H1 (cell line): ENCODE results near the gene EVI5. TPM values are rescaled to one million over a fixed set of nuclear protein-coding genes. Genes with fewer than 3 reads are reported as not detected.

ENCODE experiments used
- CBX5 ChIP-seq: fragments of 300-800, 300-1000 bp; sonication (generic); IDR thresholded peaks from 2 replicates; pipeline ENCODE4 v1.7.1; 2016; ENCODE audit warnings: antibody characterized with exemption, low read length, low read depth
- EGR1 ChIP-seq: IDR thresholded peaks from 2 replicates; pipeline ENCODE4 v1.6.1; 2011; ENCODE audit warnings: low read depth, low read length, borderline replicate concordance
- FOSL1 ChIP-seq: IDR thresholded peaks from 2 replicates; pipeline ENCODE4 v1.6.1; 2011; ENCODE audit warnings: mild to moderate bottlenecking, low read depth, low read length, moderate library complexity; ENCODE audit not compliant: insufficient read depth
- GABPA ChIP-seq: IDR thresholded peaks from 2 replicates; pipeline ENCODE4 v1.6.1; 2011; ENCODE audit warnings: mild to moderate bottlenecking, low read length, moderate library complexity, borderline replicate concordance; ENCODE audit not compliant: insufficient read depth
- KDM4A ChIP-seq: IDR thresholded peaks from one replicate; pipeline ENCODE4 v1.7.1; 2012; ENCODE audit warnings: low read depth, mild to moderate bottlenecking, moderate library complexity, low read length, inconsistent platforms; ENCODE audit not compliant: severe bottlenecking
- NRF1 ChIP-seq: IDR thresholded peaks from 2 replicates; pipeline ENCODE4 v1.6.1; 2011; ENCODE audit warnings: mild to moderate bottlenecking, low read depth, low read length, improper control_type of control experiment
- RFX5 ChIP-seq: IDR thresholded peaks from 2 replicates; pipeline ENCODE4 v1.6.1; 2011; ENCODE audit warnings: low read depth, low read length, improper control_type of control experiment, borderline replicate concordance
- TAF7 ChIP-seq: optimal IDR thresholded peaks from 2 replicates; pipeline ENCODE3; 2011; ENCODE audit warnings: low read depth, mild to moderate bottlenecking, inconsistent platforms, low read length, moderate library complexity, borderline replicate concordance
- polyA plus RNA-seq, 7 experiments: library from polyadenylated mRNA; depleted of rRNA in 3 of 7; stranded (reverse) in 5 of 7; unstranded in 2 of 7; fragments of >200 nt in 5 of 7; fragments of 200-250 nt in 2 of 7; gene quantifications; 1 replicate in 5 of 7; 2 replicates in 1 of 7; 4 replicates in 1 of 7; pipeline versions ENCODE4 v1.2.1 to v1.2.3, GENCODE V29; 2011 to 2013; ENCODE audit warnings: missing spikeins in 2 of 7, mixed read lengths in 2 of 7
- total RNA-seq: library from RNA; stranded (reverse); fragmentation: NEBNext Ultra II Directional; extraction: Animal tissue kit (Norgen Biotek cat#: 25700); gene quantifications from 2 replicates; pipeline ENCODE4 v1.2.1, GENCODE V29; 2021

Gene EVI5
- total and polyA plus RNA-seq, 2 of the 8 experiments (the other 6 are each of a cell fraction or from before 2014, with no cell fraction given): 1.7 to 13.7 TPM

- TF ChIP-seq FOSL1 (no peak), NRF1 (no peak), CBX5 (no peak), TAF7 (no peak), GABPA (no peak), RFX5 (no peak), KDM4A (no peak), EGR1 (no peak)
Measured at GRCh38 chr1:92461364-92462097, 323.4 kb downstream of the EVI5 start (continued).
